ENCODE results near the gene MYH9. TPM values are rescaled to one million over a fixed set of nuclear protein-coding genes. Genes with fewer than 3 reads are reported as not detected.
A peak's percentile ranks its signal among the peaks of the same experiment; 100 is the strongest.
"Not testable (repeated sequence)": the region's sequence is repeated elsewhere in the genome, so short reads cannot be mapped to it uniquely, and the experiment has no call there.

The MYH9 gene
- total RNA-seq, 4 donors from 2014 or later: 241 to 387 (median 358) TPM

DNA sequence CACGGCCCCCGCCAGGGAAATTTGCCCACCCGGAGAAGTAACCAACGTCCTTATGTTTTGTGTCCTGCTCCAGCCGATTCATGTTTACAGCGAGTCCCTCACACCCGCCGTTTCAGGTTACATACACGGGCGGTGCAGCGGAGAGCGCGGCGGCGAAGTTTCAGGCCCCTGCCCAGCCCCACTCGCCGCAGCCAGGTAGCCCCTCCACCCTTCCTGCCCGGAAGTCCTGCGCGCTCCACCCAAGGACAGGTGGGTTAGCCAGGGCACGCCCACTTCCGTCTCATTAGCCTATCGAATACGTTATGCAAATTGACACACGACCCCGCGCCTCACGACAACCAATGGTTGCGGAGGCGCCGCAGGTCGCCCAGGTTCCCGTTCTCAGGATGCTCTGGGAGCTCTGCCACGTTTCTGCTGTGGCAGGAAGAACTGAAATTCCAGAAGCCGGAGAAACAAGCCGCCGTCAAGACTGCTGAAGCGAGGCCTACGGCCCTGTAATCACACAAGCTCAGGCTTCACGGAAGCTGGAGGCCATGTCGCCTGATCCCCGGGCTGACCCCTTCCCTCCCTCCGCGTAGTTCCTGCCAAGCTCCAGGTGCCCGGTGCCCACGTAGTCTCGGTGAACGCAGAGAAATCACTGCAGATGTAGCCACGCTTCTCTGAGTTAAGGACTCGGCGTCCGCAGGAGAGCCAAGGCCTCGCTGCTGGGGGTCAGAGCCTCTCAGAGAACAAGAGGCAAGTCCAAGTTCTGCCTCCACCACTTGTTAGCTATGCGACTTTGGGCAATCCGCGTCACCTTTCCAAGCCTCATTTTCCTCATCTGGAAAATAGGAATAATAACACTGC lies 22.4 kb upstream of the MYH9 start:
- DNase-seq (ENCODE audit: extremely low spot score): no peak
- WGBS: 46% methylated on average over 43 of the region's 56 CpGs
- Histone ChIP-seq H3K27ac (replicated peaks in 1 of 4) (peak overlapping the region in 3 of 4 donors; percentile 9 to 60 (median 40)), H3K36me3 (peaks cover 0 to 3% (median 0%) of the 10 kb centered on the region in 4 donors), H3K4me1 (peaks cover 0 to 17% (median 9%) of the 10 kb centered on the region in 4 donors), H3K4me3 (peak overlapping the region; percentile 26 to 39 (median 30)), H3K27me3 (no peaks in the 10 kb centered on the region), H3K9me3 (no peaks in the 10 kb centered on the region)
- TF ChIP-seq POLR2AphosphoS5 (IDR thresholded peaks at IDR 0.05) (no peak), POLR2A (IDR thresholded peaks at IDR 0.05; ENCODE audit: low read depth) (no peak), EP300 (IDR thresholded peaks at IDR 0.05) (no peak)
- TF ChIP-seq, protein P1, sequence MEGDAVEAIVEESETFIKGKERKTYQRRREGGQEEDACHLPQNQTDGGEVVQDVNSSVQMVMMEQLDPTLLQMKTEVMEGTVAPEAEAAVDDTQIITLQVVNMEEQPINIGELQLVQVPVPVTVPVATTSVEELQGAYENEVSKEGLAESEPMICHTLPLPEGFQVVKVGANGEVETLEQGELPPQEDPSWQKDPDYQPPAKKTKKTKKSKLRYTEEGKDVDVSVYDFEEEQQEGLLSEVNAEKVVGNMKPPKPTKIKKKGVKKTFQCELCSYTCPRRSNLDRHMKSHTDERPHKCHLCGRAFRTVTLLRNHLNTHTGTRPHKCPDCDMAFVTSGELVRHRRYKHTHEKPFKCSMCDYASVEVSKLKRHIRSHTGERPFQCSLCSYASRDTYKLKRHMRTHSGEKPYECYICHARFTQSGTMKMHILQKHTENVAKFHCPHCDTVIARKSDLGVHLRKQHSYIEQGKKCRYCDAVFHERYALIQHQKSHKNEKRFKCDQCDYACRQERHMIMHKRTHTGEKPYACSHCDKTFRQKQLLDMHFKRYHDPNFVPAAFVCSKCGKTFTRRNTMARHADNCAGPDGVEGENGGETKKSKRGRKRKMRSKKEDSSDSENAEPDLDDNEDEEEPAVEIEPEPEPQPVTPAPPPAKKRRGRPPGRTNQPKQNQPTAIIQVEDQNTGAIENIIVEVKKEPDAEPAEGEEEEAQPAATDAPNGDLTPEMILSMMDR (IDR thresholded peaks at IDR 0.05): no peak
- intact Hi-C loops (cut with DNase I): no loop called here

- H3K9me3 ChIP-seq; DNase-seq (ENCODE audit: extremely low spot score); intact Hi-C loops (cut with DNase I); H3K36me3 ChIP-seq; H3K27me3 ChIP-seq: not testable (repeated sequence)
- peak overlapping the region in 2 of 4 donors; percentile 9 to 40 for H3K27ac ChIP-seq (replicated peaks in 1 of 4)
- H3K4me1 ChIP-seq: peaks cover 0 to 17% (median 9%) of the 10 kb centered on the region in 4 donors
- WGBS: 85% methylated on average over 15 of the region's 15 CpGs
- peak overlapping the region; percentile 26 to 39 (median 30) for H3K4me3 ChIP-seq
These were observed 21.8 kb upstream of the MYH9 start for GRCh38 chr22:36409554-36409910.

DNA sequence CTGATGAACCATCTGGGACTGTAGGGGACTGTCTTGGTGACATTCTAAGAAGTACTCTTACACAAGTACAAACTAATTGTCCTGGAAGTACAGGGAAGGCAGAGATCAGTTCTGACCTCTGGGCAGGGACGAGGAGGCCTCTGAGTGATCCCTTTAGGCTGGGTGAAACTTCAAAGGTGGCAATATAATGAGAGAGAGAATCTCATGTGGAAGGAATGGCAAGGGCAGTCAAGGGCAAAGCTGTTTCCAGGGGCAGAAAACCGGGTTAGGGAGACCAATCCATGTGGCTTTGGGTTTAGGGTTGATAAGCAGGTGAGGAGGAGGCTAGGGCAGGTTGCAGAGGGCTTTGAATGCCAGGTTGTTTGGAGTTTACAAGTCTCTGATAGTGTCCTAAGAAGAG lies 21.3 kb upstream of the MYH9 start:
- Histone ChIP-seq H3K9me3 (no peaks in the 10 kb centered on the region), H3K27me3 (no peaks in the 10 kb centered on the region), H3K36me3 (peaks cover 0 to 3% (median 0%) of the 10 kb centered on the region in 4 donors), H3K4me3 (no peak overlapping the region), H3K27ac (replicated peaks in 1 of 4) (peak overlapping the region in 1 of 4 donors; percentile 40), H3K4me1 (peaks cover 0 to 17% (median 9%) of the 10 kb centered on the region in 4 donors)
- WGBS: 62% methylated on average over 2 of the region's 2 CpGs
- DNase-seq (ENCODE audit: extremely low spot score): no peak
- intact Hi-C loops (cut with DNase I): no loop called here
- TF ChIP-seq, protein P1 (IDR thresholded peaks at IDR 0.05): no peak
- no peak for TF ChIP-seq POLR2A (IDR thresholded peaks at IDR 0.05; ENCODE audit: low read depth)
- TF ChIP-seq EP300 (IDR thresholded peaks at IDR 0.05): no peak
- no peak for TF ChIP-seq POLR2AphosphoS5 (IDR thresholded peaks at IDR 0.05)

GRCh38 chr22:36406721-36407120 lies 19.0 kb upstream of the MYH9 start:
- 87% methylated on average over 5 of the region's 6 CpGs for WGBS
- DNase-seq (ENCODE audit: extremely low spot score): no peak
- Histone ChIP-seq H3K36me3 (peaks cover 0 to 3% (median 0%) of the 10 kb centered on the region in 4 donors), H3K4me3 (no peak overlapping the region), H3K4me1 (peaks cover 0 to 17% (median 9%) of the 10 kb centered on the region in 4 donors), H3K9me3 (no peaks in the 10 kb centered on the region), H3K27me3 (no peaks in the 10 kb centered on the region), H3K27ac (replicated peaks in 1 of 4) (no peak overlapping the region)
- intact Hi-C loops (cut with DNase I): no loop called here
- no peak for TF ChIP-seq EP300 (IDR thresholded peaks at IDR 0.05)
- no peak for TF ChIP-seq POLR2AphosphoS5 (IDR thresholded peaks at IDR 0.05)
- no peak for TF ChIP-seq POLR2A (IDR thresholded peaks at IDR 0.05; ENCODE audit: low read depth)
- TF ChIP-seq, protein P1 (IDR thresholded peaks at IDR 0.05): no peak

- TF ChIP-seq, protein P1 (IDR thresholded peaks at IDR 0.05): no peak
- TF ChIP-seq POLR2A (IDR thresholded peaks at IDR 0.05; ENCODE audit: low read depth) (no peak), POLR2AphosphoS5 (IDR thresholded peaks at IDR 0.05) (no peak), EP300 (IDR thresholded peaks at IDR 0.05) (no peak)
- 77% methylated on average over 9 of the region's 9 CpGs for WGBS
These were observed 18.1 kb upstream of the MYH9 start for GRCh38 chr22:36405671-36406538.

More at GRCh38 chr22:36405671-36406538, 18.1 kb upstream of the MYH9 start:
- H3K9me3 ChIP-seq: no peaks in the 10 kb centered on the region
- H3K36me3 ChIP-seq: peaks cover 0 to 3% (median 0%) of the 10 kb centered on the region in 4 donors
- no peak overlapping the region for H3K4me3 ChIP-seq
- H3K27me3 ChIP-seq: no peaks in the 10 kb centered on the region
- peaks cover 0 to 17% (median 9%) of the 10 kb centered on the region in 4 donors for H3K4me1 ChIP-seq
- no peak for DNase-seq (ENCODE audit: extremely low spot score)
- intact Hi-C loops (cut with DNase I): no loop called here
- H3K27ac ChIP-seq (replicated peaks in 1 of 4): no peak overlapping the region

All from esophagus muscularis mucosa (tissue), 4 donors.